Esophagus squamous epithelium (tissue), 5 donors: ENCODE data around the gene ARID1A. TPM values are rescaled to one million over a fixed set of nuclear protein-coding genes. Genes with fewer than 3 reads are reported as not detected.

Experiments used
- DNase-seq: peaks from one replicate; lab custom pipeline; 2025; lab: John Stamatoyannopoulos, UW
- H3K27ac ChIP-seq, 4 donors: fragments of 200-600 bp; sonication (generic); one replicate each; pipeline ENCODE4 v1.5.1; 2016 to 2019; ENCODE audit warnings: mild to moderate bottlenecking in 1 of 4
- H3K27me3 ChIP-seq, 4 donors: fragments of 200-600 bp; sonication (generic); 1 replicate in 3 of 4; 2 replicates in 1 of 4; pipeline versions ENCODE4 v1.5.1 to v1.6.0; 2017 to 2021; ENCODE audit warnings: antibody characterized with exemption in 1 of 4
- H3K36me3 ChIP-seq, 3 donors: fragments of 200-600 bp; sonication (generic); one replicate each; pipeline ENCODE4 v1.5.1; 2016 to 2019
- H3K4me1 ChIP-seq, 3 donors: fragments of 200-600 bp; sonication (generic); one replicate each; pipeline ENCODE4 v1.5.1; 2017 to 2019
- H3K4me3 ChIP-seq, 4 donors: fragments of 200-600 bp; sonication (generic); 1 replicate in 3 of 4; 2 replicates in 1 of 4; pipeline ENCODE4 v1.5.1; 2016 to 2019; ENCODE audit warnings: mild to moderate bottlenecking in 2 of 4, moderate library complexity in 1 of 4
- H3K9me3 ChIP-seq, 3 donors: fragments of 200-600 bp; sonication (generic); one replicate each; pipeline ENCODE4 v1.5.1; 2016 to 2019
- CTCF ChIP-seq, 6 experiments: fragments of 450-650 bp in 4 of 6; fragments of 200-600 bp in 2 of 6; sonication (generic) in 2 of 6; IDR thresholded peaks; one replicate each; pipeline ENCODE4 v1.5.1; 2016 to 2019; ENCODE audit warnings: antibody characterized with exemption in 6 of 6, mild to moderate bottlenecking in 4 of 6, moderate library complexity in 4 of 6
- POLR2A ChIP-seq, 4 donors: fragments of 450-650 bp; IDR thresholded peaks; one replicate each; pipeline ENCODE4 v1.6.1; 2017; ENCODE audit warnings: antibody characterized with exemption in 4 of 4, mild to moderate bottlenecking in 4 of 4, moderate library complexity in 3 of 4
- WGBS, 2 donors: methylation state at CpG; one replicate each; pipeline ENCODE4 v1.1.5; 2018; 5-methylcytosine and 5-hydroxymethylcytosine counted together
- intact Hi-C: fragments of 100-400 bp; cut with DNase I; formaldehyde crosslinking; loops from one replicate; pipeline ENCODE4 v1.15.0; 2022
- total RNA-seq, 4 donors: library from RNA; depleted of rRNA; stranded (reverse); fragments of >200 nt; gene quantifications; one replicate each; pipeline ENCODE4 v1.1.0, GENCODE V29; 2016
- donor health status: DM: yes; HTN: yes; CAD: no.

Gene ARID1A
- total RNA-seq, 4 donors from 2014 or later: 23.9 to 60.2 (median 43.5) TPM

GRCh38 chr1:26730695-26731094 lies 34.9 kb downstream of the ARID1A start:
- Histone ChIP-seq H3K4me1 (peaks cover 24 to 61% (median 34%) of the 10 kb centered on the region in 3 donors), H3K4me3 (no peak overlapping the region), H3K27ac (no peak overlapping the region), H3K27me3 (no peaks in the 10 kb centered on the region), H3K9me3 (no peaks in the 10 kb centered on the region), H3K36me3 (peaks cover 26 to 64% (median 27%) of the 10 kb centered on the region in 3 donors)
- 75 to 89% methylated on average over 2 of the region's 2 CpGs for WGBS, 2 donors
- intact Hi-C loops: no loop called here
- no peak for DNase-seq
- TF ChIP-seq CTCF (IDR thresholded peaks at IDR 0.05) (no peak), POLR2A (IDR thresholded peaks at IDR 0.05) (no peak)

GRCh38 chr1:26731233-26731902 lies 35.6 kb downstream of the ARID1A start:
- H3K4me3 ChIP-seq: no peak overlapping the region
- peaks cover 17 to 54% (median 29%) of the 10 kb centered on the region in 3 donors for H3K4me1 ChIP-seq
- H3K27ac ChIP-seq: no peak overlapping the region
- intact Hi-C loops: no loop called here
- TF ChIP-seq POLR2A (IDR thresholded peaks at IDR 0.05): no peak
- TF ChIP-seq CTCF (IDR thresholded peaks at IDR 0.05): no peak
- DNase-seq: no peak
- no peaks in the 10 kb centered on the region for H3K27me3 ChIP-seq
- H3K9me3 ChIP-seq: no peaks in the 10 kb centered on the region
- 85 to 93% methylated on average over 9 to 10 of the region's 11 CpGs for WGBS, 2 donors
- peaks cover 26 to 71% (median 27%) of the 10 kb centered on the region in 3 donors for H3K36me3 ChIP-seq

GRCh38 chr1:26733392-26733791 lies 37.6 kb downstream of the ARID1A start:
- Histone ChIP-seq H3K36me3 (peaks cover 26 to 91% (median 33%) of the 10 kb centered on the region in 3 donors), H3K4me1 (peaks cover 3 to 34% (median 12%) of the 10 kb centered on the region in 3 donors), H3K27ac (peak overlapping the region in 1 of 4 donors; percentile 33), H3K9me3 (no peaks in the 10 kb centered on the region), H3K27me3 (no peaks in the 10 kb centered on the region), H3K4me3 (no peak overlapping the region)
- intact Hi-C loops: no loop called here
- TF ChIP-seq CTCF (IDR thresholded peaks at IDR 0.05): no peak
- TF ChIP-seq POLR2A (IDR thresholded peaks at IDR 0.05): no peak
- DNase-seq: no peak
- WGBS, 2 donors: 73 to 89% methylated on average over 2 of the region's 2 CpGs

GRCh38 chr1:26733982-26734381 lies 38.2 kb downstream of the ARID1A start:
- intact Hi-C loops: no loop called here
- Histone ChIP-seq H3K9me3 (no peaks in the 10 kb centered on the region), H3K4me1 (peaks cover 3 to 28% (median 6%) of the 10 kb centered on the region in 3 donors), H3K4me3 (no peak overlapping the region), H3K27ac (peak overlapping the region in 1 of 4 donors; percentile 33), H3K36me3 (peaks cover 26 to 97% (median 35%) of the 10 kb centered on the region in 3 donors), H3K27me3 (no peaks in the 10 kb centered on the region)
- no peak for DNase-seq
- WGBS, 2 donors: 30 to 46% methylated on average over 2 of the region's 2 CpGs
- TF ChIP-seq CTCF (IDR thresholded peaks at IDR 0.05): no peak
- no peak for TF ChIP-seq POLR2A (IDR thresholded peaks at IDR 0.05)

- 36 to 47% methylated on average over 4 of the region's 4 CpGs for WGBS, 2 donors
- no peak for TF ChIP-seq POLR2A (IDR thresholded peaks at IDR 0.05)
- no peak for TF ChIP-seq CTCF (IDR thresholded peaks at IDR 0.05)
- Histone ChIP-seq H3K36me3 (peaks cover 26 to 100% (median 35%) of the 10 kb centered on the region in 3 donors), H3K4me1 (peaks cover 1 to 25% (median 3%) of the 10 kb centered on the region in 3 donors), H3K27ac (no peak overlapping the region), H3K9me3 (no peaks in the 10 kb centered on the region), H3K4me3 (no peak overlapping the region), H3K27me3 (no peaks in the 10 kb centered on the region)
- DNase-seq: no peak
- intact Hi-C loops: no loop called here
These were observed 38.8 kb downstream of the ARID1A start for GRCh38 chr1:26734501-26735058.
